ENCODE results near the gene DTX3L. TPM values are rescaled to one million over a fixed set of nuclear protein-coding genes. Genes with fewer than 3 reads are reported as not detected.

Gene DTX3L
- total RNA-seq, 3 donors from 2014 or later: 56.0 to 68.3 (median 59.9) TPM

DNA sequence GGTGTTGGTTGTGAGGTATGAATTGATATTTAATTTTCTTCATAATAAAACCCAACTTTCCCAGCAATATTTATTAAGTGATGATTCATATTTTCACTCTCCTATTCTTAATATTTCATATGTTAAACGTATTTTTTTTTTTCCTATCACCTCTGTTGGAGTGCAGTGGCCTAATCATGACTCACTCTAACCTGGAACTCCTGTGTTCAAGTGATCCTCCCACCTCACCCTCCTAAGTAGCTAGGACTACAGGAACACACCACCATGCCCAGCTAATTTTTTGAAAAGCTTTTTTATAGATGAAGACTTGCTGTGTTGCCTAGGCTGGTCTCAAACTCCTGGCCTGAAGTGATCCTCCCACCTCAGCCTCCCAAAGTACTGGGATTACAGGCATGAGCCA is 22.0 kb downstream of the DTX3L start:
- DNase-seq: no peak

DNA sequence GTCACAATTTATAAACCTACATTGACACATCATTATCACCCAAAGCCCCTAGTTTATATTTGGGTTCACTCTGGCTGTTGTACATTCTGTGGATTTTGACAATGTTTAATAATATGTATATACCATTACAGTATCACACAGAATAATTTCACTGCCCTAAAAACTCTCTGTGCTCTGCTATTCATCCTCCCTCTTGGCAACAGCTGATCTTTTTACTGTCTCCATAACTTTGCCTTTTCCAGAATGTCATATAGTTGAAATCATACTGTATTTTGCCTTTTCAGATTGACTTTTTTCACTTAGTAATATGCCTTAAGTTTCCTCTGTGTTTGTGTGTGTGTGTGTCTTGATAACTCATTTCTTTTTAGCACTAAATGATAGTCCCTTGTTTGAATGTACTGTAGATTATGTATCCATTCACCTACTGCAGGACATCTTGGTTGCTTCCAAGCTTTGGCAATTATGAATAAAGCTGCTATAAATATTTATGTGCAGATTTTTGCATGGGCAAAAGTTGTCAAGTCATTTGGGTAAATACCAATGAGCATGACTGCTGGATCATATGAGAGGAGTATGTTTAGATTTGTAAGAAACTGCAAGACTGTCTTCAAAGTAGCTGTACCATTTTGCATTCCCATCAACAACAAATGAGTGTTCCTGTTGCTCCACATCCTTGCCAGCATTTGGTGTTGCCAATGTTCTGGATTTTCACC is 22.8 kb downstream of the DTX3L start:
- DNase-seq (no peak), ATAC-seq (no peak)
- intact Hi-C loops (cut with DNase I, micrococcal nuclease): no loop called here
- Histone ChIP-seq H3K4me3 (no peak overlapping the region), H3K36me3 (ENCODE audit: low read depth) (no peaks in the 10 kb centered on the region), H3K9me3 (peaks cover 12% of the 10 kb centered on the region), H3K4me1 (ENCODE audit: low read depth) (no peaks in the 10 kb centered on the region)
- TF ChIP-seq CTCF (IDR thresholded peaks at IDR 0.05): no peak

More for the DNA sequence above, 22.0 kb downstream of the DTX3L start:
- no peak for TF ChIP-seq CTCF (IDR thresholded peaks at IDR 0.05)
- no peak for ATAC-seq
- intact Hi-C loops (cut with DNase I, micrococcal nuclease): no loop called here
- Histone ChIP-seq H3K4me1 (ENCODE audit: low read depth) (no peaks in the 10 kb centered on the region), H3K36me3 (ENCODE audit: low read depth) (no peaks in the 10 kb centered on the region), H3K9me3 (peaks cover 15% of the 10 kb centered on the region), H3K4me3 (no peak overlapping the region)

DNA sequence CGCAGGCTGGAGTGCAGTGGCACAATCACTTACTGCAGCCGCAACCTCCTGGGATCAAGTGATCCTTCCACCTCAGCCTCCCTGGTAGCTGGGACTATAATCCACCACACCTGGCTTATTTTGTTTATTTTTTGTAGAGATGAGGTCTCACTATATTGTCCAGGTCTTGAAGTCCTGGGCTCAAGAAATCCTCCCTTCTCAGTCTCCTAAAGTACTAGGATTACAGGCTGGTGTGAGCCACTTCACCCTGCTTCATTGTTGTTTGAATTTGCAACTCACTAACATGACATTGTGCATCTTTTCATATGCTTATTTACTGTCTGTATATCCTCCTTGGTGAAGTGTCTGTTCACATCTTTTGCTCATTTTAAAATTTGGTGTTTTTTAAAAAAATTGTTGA is 23.4 kb downstream of the DTX3L start:
- peaks cover 6% of the 10 kb centered on the region for H3K9me3 ChIP-seq
- no peak for DNase-seq
- intact Hi-C loops (cut with DNase I, micrococcal nuclease): no loop called here
- ATAC-seq: no peak
- no peaks in the 10 kb centered on the region for H3K36me3 ChIP-seq (ENCODE audit: low read depth)
- no peak overlapping the region for H3K4me3 ChIP-seq
- no peak for TF ChIP-seq CTCF (IDR thresholded peaks at IDR 0.05)
- no peaks in the 10 kb centered on the region for H3K4me1 ChIP-seq (ENCODE audit: low read depth)

GRCh38 chr3:122589297-122589696 is 25.2 kb downstream of the DTX3L start:
- no peaks in the 10 kb centered on the region for H3K4me1 ChIP-seq (ENCODE audit: low read depth)
- H3K4me3 ChIP-seq: no peak overlapping the region
- intact Hi-C loops (cut with DNase I, micrococcal nuclease): no loop called here
- ATAC-seq (no peak), DNase-seq (no peak)
- no peak for TF ChIP-seq CTCF (IDR thresholded peaks at IDR 0.05)
- no peaks in the 10 kb centered on the region for H3K36me3 ChIP-seq (ENCODE audit: low read depth)
- no peaks in the 10 kb centered on the region for H3K9me3 ChIP-seq

DNA sequence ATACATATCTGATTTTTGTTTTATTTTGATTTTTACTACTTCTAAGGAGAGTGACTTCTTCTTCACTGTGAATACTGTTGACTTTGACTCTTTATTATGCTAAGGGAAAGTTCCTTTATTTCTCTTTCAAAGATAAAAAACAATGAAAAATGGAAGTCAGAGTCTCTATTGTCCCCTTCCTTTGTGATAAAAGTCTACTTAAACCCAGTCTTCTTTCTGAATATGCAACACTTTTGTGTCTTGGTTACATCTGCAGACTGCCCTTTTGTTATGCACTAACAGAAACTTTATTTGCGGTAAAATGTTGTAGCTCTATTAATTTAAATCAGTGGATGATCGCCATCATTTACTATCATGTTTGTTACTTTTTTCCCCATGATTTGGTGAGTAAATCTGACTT is 26.5 kb downstream of the DTX3L start:
- no peak for DNase-seq
- H3K4me3 ChIP-seq: no peak overlapping the region
- intact Hi-C loops (cut with DNase I, micrococcal nuclease): no loop called here
- ATAC-seq: no peak
- H3K36me3 ChIP-seq (ENCODE audit: low read depth): no peaks in the 10 kb centered on the region
- no peaks in the 10 kb centered on the region for H3K9me3 ChIP-seq
- TF ChIP-seq CTCF (IDR thresholded peaks at IDR 0.05): no peak
- H3K4me1 ChIP-seq (ENCODE audit: low read depth): no peaks in the 10 kb centered on the region

DNA sequence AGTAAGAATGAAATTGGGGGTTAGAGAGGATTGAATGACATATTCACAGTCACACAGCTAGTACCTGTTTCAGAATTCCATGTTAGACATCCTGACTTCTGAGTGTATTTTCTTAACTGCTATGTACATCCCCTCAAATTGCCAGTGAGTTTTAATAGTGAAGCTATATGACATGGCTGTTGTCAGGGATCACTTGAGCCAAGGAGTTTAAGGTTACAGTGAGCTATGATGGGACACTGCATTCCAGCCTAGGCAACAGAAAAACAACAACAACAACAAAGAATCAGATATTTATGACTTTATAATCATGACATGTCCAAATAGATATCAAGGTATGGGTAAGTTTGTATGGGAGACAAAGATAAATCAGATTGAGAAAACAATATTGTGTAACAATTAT is 29.9 kb downstream of the DTX3L start:
- Histone ChIP-seq H3K4me3 (no peak overlapping the region), H3K9me3 (no peaks in the 10 kb centered on the region), H3K36me3 (ENCODE audit: low read depth) (no peaks in the 10 kb centered on the region), H3K4me1 (ENCODE audit: low read depth) (no peaks in the 10 kb centered on the region)
- ATAC-seq (no peak), DNase-seq (no peak)
- intact Hi-C loops (cut with DNase I, micrococcal nuclease): no loop called here
- no peak for TF ChIP-seq CTCF (IDR thresholded peaks at IDR 0.05)
